ENCODE measurements around the gene PRICKLE2. TPM values are rescaled to one million over a fixed set of nuclear protein-coding genes. Genes with fewer than 3 reads are reported as not detected.

Gene PRICKLE2
- total and polyA plus RNA-seq, 10 of the 15 experiments (the other 5 are each of a cell fraction or from before 2014, with no cell fraction given): 0.11 to 2.6 (median 0.69) TPM

- TF ChIP-seq CUX1 (IDR thresholded peaks at IDR 0.05; ENCODE audit: insufficient replicate concordance, low read depth, low read length) (no peak), EP300 (IDR thresholded peaks at IDR 0.05; ENCODE audit: borderline replicate concordance in 1 of 2, control insufficient read depth in 1 of 2, low read depth in 2 of 2, low read length in 2 of 2) (no peak), TCF7 (IDR thresholded peaks at IDR 0.05; ENCODE audit: borderline replicate concordance) (no peak), HDAC6 (IDR thresholded peaks at IDR 0.05; ENCODE audit: unreplicated experiment) (no peak), RFX5 (IDR thresholded peaks at IDR 0.05; ENCODE audit: low read depth, low read length) (no peak), PBX3 (IDR thresholded peaks at IDR 0.05; ENCODE audit: insufficient replicate concordance, low read depth, low read length) (no peak), ZBED1 (IDR thresholded peaks at IDR 0.05; ENCODE audit: borderline replicate concordance) (no peak), TCF12 (IDR thresholded peaks at IDR 0.05; ENCODE audit: low read depth, low read length) (no peak), TAF1 (IDR thresholded peaks at IDR 0.05; ENCODE audit: borderline replicate concordance, low read depth, low read length) (no peak), EED (IDR thresholded peaks at IDR 0.05; ENCODE audit: low read depth) (no peak), IRF5 (IDR thresholded peaks at IDR 0.05; ENCODE audit: borderline replicate concordance) (no peak), BACH1 (IDR thresholded peaks at IDR 0.05; ENCODE audit: borderline replicate concordance) (no peak), JUND (IDR thresholded peaks at IDR 0.05; ENCODE audit: low read depth, low read length) (no peak)
Observed at GRCh38 chr3:64160000-64160695, 65.1 kb downstream of the PRICKLE2 start (continued).

Measured in GM12878 (cell line).